Measurements from ENCODE around the gene SNX30.

SNX30 gene

DNA sequence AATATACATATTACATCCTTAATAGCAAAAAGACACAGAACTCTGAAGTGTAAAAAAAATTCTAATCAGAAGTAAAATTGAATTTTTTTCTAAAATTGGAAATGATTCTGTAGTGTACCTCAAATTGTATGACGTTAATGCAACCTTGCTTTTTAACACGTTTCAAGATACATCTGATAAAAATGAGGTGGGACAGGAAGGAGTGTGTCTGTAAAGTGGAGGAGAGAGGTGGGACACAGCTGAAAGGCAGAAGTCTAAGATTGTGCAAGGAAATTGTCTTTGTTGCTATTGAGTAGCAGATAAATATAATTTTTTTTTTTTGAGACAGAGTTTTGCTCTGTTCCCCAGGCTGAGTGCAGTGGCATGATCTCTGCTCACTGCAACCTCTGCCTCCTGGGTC is 15.7 kb upstream of the SNX30 start:
- H3K27ac ChIP-seq, result no peak overlapping the region
- TF ChIP-seq ZFX (IDR thresholded peaks at IDR 0.05), result no peak
- TF ChIP-seq, protein P1, sequence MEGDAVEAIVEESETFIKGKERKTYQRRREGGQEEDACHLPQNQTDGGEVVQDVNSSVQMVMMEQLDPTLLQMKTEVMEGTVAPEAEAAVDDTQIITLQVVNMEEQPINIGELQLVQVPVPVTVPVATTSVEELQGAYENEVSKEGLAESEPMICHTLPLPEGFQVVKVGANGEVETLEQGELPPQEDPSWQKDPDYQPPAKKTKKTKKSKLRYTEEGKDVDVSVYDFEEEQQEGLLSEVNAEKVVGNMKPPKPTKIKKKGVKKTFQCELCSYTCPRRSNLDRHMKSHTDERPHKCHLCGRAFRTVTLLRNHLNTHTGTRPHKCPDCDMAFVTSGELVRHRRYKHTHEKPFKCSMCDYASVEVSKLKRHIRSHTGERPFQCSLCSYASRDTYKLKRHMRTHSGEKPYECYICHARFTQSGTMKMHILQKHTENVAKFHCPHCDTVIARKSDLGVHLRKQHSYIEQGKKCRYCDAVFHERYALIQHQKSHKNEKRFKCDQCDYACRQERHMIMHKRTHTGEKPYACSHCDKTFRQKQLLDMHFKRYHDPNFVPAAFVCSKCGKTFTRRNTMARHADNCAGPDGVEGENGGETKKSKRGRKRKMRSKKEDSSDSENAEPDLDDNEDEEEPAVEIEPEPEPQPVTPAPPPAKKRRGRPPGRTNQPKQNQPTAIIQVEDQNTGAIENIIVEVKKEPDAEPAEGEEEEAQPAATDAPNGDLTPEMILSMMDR (conservative IDR thresholded peaks at IDR 0.05), result no peak

DNA sequence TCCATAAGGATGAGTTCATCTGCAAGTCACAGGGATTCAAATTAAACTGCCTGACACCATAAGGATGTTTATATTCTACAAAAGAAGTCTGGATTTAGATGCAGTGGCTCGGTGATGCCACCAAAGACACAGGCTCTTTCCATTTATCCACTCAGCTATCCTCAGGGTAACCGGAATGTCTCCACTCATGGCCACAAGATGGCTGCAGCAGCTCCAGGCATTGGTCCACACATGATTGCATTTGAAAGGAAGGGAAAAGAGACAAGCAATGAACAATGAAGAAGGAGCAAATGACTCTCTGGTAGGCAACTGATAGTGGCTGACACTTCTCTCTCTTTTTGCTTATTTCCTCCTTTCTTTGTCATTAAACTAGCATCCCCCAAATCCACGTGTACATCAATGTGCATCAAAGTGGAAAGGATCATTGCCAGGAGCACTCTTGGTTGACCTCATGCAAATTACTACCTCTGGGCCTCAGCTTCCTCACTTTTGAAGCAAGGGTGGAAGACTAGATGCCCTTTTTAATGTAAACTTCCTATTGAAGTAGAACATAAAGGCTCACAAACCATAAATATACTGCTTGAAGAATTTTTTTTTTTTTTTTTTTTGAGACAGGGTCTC is 7.2 kb upstream of the SNX30 start:
- H3K27ac ChIP-seq, result no peak overlapping the region
- TF ChIP-seq, protein P1 (conservative IDR thresholded peaks at IDR 0.05), result peak; percentile 8
- no peak for TF ChIP-seq ZFX (IDR thresholded peaks at IDR 0.05)

DNA sequence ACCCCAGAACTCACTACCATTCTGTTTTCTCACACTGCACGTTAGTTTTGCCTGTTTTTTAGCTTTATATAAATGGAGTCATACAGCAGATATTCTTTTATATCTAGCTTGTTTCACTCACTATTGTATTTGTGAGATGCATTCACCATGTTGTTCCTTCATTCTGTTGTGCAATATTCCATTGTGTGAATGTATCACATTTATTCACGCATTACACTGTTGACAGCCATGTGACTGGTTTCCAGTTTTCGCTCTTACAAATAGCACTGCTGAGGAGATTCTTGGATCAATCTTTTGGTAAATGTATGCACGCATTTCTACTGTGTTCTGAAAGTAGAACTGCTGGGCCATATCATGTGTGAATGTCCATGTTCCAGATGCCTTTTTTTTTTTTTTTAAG is 6.4 kb upstream of the SNX30 start:
- no peak overlapping the region for H3K27ac ChIP-seq
- no peak for TF ChIP-seq ZFX (IDR thresholded peaks at IDR 0.05)
- TF ChIP-seq, protein P1 (conservative IDR thresholded peaks at IDR 0.05), result no peak

DNA sequence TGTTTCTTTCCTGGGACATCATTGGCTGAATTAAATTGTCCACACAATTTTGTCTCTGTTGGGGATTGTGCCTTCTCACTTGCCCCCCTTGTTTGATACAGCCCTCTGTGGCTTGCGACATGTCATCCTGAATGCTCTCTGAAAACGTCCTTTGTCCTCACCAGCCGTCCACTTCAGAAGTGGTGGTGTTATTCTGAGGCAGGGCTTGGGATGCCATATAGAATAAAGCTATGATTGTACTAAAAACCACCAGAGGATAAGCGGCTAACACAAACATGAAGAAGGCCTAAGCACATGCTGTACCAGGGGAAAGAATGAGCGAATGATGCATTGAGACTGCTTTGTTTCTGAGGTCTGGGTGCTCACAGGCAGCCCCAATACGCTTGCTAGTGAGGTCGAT is 3.5 kb upstream of the SNX30 start:
- H3K27ac ChIP-seq, result no peak overlapping the region
- TF ChIP-seq, protein P1 (conservative IDR thresholded peaks at IDR 0.05), result no peak
- TF ChIP-seq ZFX (IDR thresholded peaks at IDR 0.05), result no peak

DNA sequence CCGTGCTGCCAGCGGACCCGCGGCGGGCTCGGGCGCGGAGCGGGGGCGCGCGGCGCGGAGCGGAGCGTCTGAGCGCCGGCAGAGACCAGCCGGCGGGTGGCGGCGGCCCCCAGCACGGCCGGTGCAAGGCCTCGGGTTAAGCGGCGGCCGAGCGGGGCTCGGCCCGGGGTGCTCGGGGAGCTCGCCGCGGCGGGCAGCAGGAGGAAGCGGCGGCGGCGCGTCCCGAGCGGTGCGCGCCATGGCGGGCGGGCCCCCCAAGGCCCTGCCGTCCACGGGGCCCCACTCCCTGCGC is 150 bp downstream of the SNX30 start:
- peak overlapping the region; percentile 81 for H3K27ac ChIP-seq
- TF ChIP-seq ZFX (IDR thresholded peaks at IDR 0.05), result 0 out of 2 replicates have a peak, but pooled peaks have one; percentile 29
- TF ChIP-seq, protein P1 (conservative IDR thresholded peaks at IDR 0.05), result no peak

DNA sequence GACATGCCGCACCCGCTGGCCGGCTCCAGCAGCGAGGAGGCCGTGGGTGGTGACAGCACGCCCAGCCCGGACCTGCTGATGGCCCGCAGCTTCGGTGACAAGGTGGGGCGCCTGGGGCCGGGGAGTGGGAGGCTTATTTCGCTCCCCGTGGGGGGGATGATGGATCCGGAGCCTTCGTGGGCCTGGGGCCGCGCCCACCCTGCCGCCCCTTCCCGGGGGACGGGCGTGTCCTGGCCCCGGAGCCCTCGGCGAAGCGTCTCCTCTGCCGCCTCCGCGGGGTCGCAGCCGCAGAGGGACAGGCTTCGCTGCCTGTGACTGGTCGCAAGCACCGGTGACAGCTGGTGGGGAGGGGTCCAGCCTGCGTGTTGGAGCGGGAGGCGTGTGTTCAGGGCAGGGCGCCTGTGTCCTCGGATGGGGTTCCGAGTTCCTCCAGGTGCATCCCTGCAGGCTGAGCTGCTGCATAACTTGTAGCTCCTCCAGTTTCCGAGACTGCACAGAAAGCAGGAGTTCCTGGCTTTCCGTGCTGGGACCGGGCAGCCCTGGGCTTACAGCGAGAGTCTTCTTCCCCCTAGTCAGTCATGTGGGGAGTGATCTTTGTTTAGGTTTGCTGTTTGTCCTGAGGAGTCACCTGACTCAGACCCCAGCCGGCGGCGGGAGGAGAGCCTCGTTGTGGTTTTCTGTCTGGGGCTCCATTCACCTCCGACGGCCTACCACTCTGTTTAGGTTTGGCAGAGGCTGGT is 666 bp downstream of the SNX30 start:
- TF ChIP-seq, protein P1 (conservative IDR thresholded peaks at IDR 0.05), result no peak
- no peak for TF ChIP-seq ZFX (IDR thresholded peaks at IDR 0.05)
- peak overlapping the region; percentile 81 for H3K27ac ChIP-seq

DNA sequence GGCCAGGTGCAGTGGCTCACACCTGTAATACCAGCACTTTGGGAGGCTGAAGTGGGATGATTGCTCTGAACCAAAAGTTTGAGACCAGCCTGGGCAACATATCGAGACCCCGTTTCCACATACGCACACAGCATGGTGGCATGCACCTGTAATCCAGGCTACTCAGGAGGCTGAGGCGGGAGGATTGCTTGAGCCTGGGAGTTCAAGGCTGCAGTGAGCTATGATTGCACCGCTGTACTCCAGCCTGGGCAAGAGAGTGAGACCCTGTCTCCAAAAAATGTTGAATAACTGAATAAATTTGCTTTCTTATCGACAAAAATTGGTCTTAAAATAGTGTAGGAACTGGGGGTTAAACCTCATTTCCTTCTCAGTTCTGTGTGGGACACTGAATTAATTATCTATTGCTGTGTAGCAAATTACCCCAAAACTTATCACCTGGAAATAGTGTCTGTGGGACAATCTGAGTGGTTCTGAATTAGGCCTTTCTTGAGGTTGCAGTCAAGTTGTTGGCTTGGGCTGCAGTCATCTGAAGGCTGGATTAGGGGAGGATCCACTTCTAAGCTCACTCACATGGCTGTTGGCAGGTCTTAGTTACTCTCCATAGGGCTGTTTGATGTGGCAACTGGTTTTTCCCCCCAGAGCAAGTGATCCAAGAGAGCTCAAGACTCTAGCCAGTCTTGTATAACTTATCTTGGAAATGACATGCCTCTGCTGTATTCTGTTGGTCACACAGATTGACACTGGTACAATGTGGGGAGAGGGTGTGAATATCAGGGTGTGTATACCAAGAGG is 2.0 kb downstream of the SNX30 start:
- TF ChIP-seq, protein P1 (conservative IDR thresholded peaks at IDR 0.05), result no peak
- no peak for TF ChIP-seq ZFX (IDR thresholded peaks at IDR 0.05)
- H3K27ac ChIP-seq, result no peak overlapping the region

Measured in C4-2B (cell line).